Measurements from ENCODE around the gene VAV1.

GRCh38 chr19:6875218-6875617 is 102.7 kb downstream of the VAV1 start:
- TF ChIP-seq, protein P1, sequence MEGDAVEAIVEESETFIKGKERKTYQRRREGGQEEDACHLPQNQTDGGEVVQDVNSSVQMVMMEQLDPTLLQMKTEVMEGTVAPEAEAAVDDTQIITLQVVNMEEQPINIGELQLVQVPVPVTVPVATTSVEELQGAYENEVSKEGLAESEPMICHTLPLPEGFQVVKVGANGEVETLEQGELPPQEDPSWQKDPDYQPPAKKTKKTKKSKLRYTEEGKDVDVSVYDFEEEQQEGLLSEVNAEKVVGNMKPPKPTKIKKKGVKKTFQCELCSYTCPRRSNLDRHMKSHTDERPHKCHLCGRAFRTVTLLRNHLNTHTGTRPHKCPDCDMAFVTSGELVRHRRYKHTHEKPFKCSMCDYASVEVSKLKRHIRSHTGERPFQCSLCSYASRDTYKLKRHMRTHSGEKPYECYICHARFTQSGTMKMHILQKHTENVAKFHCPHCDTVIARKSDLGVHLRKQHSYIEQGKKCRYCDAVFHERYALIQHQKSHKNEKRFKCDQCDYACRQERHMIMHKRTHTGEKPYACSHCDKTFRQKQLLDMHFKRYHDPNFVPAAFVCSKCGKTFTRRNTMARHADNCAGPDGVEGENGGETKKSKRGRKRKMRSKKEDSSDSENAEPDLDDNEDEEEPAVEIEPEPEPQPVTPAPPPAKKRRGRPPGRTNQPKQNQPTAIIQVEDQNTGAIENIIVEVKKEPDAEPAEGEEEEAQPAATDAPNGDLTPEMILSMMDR (IDR thresholded peaks at IDR 0.05) = no peak
- TF ChIP-seq POLR2AphosphoS5 (IDR thresholded peaks at IDR 0.05) = no peak
- TF ChIP-seq POLR2A (IDR thresholded peaks at IDR 0.05) = no peak
- TF ChIP-seq EP300 (IDR thresholded peaks at IDR 0.05) = no peak
